GM21737 (cell line): ENCODE measurements around the gene DDB1.
"Not testable (repeated sequence)": the region's sequence is repeated elsewhere in the genome, so short reads cannot be mapped to it uniquely, and the experiment has no call there.

Source experiments
- ATAC-seq: cut with Tn5 transposase; IDR thresholded peaks from one replicate; pipeline ENCODE4 v1.9.1; 2021; ENCODE audit warnings: mild to moderate bottlenecking, moderate library complexity; ENCODE audit not compliant: unreplicated experiment

The DDB1 gene

DNA sequence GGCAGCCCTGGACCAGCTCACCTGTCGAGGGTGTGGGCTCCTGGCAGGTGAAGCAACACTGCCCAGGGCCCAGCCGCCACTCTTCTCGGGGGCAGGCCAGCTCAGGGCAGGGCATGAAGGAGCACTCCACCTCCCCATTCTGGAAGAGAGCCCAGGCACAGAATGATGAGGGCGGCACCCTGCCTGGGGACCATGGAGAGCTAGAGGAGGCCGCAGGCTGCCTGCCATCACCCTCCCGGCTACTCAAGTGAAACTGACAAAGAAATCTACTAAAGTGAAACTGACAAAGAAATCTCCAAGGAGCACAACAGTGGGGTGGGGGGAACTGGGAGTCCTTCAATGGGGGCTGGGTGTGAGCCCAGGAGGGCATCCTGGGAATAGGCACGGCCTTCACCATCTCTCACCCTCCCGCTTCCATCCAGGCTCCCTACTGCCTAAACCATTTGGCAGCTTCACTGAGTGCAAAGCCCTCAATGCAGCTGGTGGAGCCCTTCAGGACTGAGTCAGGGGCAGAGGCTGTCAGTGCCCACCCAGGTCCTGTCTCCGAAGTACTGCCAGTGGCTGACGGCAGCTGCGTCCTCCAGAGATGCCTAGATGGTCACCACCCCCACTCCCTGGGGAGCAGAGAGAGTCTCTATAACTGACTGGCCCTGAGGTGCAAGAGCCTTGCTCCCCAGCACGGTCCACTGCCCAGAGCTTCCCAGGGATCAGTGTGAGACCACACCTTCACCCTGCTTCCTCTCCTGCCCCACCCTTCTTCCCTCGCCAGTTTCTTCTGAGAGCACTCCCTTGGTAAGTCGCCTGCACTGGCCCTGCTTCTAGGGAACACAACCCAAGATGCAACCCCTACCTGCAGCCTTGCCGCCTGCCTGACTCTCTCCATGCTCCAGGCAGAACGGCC lies 59.5 kb downstream of the DDB1 start:
- no peak for ATAC-seq

DNA sequence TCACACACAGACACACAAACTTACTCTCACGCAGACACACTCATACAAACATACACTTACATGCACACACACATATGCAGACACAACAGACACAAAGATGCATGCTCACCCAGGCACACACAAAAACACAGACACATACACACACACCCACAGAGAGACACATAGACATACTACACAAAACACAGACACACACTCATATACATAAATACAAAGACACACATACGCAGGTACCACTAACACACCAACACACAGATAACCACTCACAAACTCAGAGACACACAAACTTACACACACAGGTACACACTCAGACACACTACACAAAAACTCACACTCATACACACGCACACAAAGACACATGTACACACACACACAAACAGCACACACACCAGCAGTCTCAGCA lies 60.2 kb downstream of the DDB1 start:
- ATAC-seq, result no peak

DNA sequence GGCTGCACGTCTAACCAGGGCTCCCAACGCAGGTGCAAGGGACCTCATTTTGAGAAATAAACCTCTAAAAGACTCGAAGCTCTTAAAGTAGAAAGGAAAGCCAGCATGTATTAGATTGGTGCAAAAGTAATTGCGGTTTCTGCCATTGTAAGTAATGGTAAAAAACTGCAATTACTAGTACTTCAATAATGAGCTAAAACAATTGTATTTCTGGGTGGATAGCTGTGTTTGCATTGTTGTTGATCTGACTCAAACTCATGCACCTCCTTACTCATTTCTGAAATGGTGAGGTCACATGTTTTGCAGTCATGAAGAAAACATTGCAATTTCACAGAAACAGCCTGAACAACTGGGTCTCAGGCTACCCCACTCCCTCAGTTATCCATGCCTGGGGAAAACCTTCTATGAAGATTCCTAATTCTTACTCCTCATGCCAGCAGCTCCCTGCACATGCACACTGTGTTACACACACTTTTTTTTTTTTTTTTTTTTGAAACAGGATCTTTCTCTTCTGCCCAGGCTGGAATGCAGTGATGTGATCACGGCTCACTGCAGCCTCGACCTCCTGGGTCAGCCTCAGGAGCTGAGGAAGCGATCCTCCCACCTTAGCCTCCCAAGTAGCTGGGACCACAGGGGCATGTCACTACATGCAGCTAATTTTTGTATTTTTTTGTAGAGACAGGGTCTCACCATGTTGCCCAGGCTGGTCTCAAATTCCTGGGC lies 62.4 kb downstream of the DDB1 start:
- no peak for ATAC-seq

DNA sequence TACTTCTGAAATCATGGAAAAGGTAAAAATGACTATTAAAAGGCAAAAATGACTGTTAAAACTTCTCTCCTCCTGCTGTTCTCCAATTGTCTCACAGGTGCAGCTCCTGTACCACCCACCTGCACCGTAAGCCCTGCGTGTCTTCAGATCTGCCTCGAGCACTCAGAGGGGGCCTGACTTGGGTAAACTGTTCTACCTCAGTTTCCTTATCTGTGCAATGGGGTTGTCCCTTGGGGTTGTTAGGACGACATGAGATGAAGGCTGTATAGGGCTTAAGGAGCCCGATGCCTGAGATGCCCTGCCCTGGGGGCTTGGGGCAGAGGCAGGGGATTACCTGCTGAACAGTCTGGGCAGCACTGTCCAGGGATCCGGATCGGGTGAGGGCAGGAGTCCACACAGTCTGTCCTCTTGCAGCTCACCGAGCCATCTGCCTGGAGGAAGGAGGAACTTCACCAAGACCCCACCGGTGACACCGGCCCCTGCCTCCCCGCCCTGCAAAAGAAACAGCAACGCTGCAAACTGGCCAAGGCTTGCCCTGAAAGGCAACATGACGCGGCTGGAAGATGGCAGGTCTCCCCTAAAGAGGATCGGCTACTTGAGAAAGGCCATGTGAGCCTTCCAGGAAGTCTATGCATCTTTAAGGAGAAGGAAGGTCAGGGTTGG lies 64.2 kb downstream of the DDB1 start:
- no peak for ATAC-seq

DNA sequence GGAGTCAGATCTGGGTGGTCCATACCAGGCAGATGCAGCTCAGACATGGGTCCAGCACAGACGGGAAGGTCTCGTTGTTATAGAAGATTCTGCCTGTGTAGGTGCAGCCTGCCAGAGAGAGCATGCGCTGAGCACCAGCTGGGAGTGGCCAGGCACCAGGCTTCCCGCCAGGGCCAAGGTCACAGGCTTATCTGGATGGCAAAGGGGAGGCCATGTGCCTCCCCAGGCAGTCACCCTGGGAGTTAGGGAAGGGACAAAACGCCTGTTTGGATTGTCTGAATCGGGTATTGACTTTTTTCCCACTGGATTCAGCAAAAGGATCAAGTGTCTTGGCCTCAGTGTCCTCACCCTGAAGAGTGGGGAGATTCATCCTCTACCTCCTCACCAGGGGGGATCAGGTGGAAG lies 65.5 kb downstream of the DDB1 start:
- ATAC-seq, result no peak

DNA sequence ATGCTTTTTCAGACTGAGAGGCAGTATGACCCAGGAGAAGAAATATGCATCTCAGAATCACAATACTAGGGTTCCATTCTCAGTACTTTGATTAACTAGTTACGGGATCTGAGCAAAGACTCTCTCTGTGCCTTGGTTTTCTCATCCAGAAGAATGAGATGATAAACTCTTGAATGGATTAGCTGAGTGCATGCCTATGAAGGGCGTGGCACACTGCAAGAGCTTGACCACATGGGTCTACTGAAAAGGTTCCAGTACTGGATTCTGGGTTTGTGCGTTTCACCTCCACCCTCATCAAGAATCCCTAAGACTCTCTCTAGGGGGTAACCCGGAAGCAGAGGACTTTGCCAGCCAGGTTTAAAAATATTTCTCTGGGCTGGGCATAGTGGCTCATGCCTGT lies 66.3 kb downstream of the DDB1 start:
- ATAC-seq, result no peak

DNA sequence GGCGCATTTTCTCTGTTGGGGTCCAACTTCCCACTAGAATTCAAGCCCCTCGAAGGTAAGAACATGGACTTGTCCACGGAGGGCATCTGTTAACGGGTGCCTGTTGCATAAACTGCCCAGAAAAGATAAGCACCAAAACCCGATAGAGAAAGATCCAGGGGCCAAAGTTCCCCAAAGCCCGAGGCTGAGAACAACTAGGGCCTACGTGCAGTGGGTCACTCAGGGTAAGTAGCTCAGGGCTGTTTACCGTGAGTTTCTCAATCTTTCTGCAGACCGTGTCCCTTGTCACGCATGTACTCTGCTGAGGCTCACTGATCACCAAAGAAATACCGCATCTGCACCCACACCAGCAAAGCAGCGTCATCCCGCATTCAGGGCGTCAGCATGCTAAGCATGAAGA lies 67.5 kb downstream of the DDB1 start:
- ATAC-seq, result no peak

DNA sequence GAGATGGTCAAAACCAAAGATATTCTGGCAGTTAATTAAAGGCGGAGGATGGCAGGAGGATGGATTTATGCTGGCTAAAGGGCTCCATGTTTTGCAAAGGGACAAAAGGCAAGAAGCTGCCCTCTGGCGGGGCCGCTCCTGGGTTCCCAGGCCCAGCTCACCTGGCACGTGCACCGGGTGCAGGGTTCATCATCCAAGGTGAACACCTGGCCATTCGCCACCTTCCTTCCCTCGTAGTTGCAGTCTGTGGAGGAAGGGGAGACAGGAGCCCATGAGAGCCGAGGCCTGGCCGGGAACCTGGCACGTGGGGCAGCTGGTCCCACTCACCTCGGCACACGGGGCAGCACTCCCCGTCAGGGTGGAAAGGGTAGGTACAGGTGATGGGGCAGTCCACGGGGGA lies 68.1 kb downstream of the DDB1 start:
- ATAC-seq, result no peak

DNA sequence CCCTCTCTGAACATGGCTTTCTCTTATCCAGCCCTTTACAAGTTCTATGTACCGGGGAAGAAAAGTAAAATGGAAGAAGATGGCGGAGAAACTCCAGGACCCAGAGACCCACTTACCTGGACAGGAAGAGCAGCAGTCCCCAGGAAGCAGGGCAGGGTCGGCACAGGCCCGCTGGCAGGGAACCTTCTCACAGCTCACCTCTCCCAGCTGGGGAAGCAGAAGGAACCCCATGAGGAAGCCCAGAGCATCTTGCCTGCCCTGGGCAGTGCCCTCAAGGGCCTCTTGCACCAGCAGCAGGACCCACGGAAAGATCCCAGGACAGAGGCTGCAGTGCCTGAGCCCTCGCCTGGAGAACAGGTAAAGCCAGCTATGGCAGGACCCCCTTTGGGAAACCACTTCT lies 68.5 kb downstream of the DDB1 start:
- ATAC-seq, result no peak

DNA sequence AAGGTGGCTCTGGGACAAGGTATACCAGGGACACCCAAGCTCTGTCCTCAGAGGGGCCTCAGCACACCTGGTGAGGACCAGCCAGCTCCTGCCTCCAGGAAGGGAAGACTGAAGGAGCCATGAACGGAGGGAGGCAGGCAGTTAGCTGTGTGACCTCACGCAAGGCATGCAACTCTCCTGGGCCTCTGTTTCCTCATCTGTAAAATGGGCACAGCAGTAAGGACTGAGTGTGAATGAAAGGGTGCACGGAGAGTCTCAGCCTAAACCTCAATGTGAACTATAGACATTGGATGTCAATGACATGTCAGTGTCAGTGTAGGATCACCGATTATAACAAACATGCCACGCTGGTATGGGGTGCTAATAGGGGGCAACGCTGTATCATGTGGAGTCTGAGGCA lies 73.5 kb downstream of the DDB1 start:
- no peak for ATAC-seq

DNA sequence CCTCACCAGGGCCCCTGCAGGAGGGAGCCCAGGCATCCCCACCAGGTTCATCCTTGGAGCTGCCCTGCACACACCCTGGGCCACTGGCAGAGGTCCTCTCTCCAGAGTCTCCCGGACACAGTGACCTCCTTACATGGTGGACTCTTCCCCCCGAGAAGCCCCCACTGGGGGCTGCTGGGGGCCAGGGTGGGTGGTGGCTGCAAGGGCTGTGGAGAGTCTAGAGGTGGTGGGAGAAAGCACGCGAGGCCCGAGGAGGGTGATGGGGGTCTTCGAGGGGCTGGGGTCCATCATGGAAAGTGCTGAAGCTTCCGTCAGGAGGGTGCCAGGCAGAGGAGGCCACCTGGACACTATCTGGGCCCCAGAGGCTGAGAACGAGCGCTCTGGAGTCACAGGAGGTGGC lies 74.4 kb downstream of the DDB1 start:
- ATAC-seq, result no peak

DNA sequence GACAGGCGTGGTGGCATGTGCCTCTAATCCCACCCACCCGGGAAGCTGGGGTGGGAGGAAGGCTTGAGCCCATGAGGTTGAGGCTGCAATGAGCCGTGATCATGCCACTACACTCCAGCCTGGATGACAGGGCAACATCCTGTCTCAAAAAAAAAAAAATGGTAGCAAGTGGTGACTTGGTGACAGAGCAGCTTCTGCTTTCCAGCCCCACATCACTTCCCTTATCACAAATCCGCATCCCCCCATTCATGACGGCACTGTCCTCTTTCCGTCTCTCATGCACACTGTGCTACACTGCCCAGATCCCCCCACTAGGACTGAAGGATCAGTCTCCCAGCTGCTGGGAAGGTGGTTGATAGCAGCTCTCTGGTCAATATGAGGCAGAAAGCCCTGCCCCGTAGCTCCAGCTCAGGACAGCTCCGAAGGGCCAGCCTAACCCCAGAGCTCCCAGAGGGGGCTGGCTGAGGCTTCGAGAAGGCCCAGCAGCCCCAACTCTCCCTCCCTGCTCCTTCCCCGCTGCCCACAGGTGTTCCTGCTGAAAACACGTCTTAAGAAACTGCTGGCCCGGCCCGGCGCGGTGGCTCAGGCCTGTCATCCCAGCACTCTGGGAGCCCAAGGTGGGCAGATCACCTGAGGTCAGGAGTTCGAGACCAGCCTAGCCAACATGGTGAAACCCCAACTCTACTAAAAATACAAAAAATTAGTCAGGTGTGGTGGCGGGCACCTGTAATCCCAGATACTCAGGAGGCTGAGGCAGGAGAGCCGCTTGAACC lies 76.0 kb downstream of the DDB1 start:
- ATAC-seq, result no peak

DNA sequence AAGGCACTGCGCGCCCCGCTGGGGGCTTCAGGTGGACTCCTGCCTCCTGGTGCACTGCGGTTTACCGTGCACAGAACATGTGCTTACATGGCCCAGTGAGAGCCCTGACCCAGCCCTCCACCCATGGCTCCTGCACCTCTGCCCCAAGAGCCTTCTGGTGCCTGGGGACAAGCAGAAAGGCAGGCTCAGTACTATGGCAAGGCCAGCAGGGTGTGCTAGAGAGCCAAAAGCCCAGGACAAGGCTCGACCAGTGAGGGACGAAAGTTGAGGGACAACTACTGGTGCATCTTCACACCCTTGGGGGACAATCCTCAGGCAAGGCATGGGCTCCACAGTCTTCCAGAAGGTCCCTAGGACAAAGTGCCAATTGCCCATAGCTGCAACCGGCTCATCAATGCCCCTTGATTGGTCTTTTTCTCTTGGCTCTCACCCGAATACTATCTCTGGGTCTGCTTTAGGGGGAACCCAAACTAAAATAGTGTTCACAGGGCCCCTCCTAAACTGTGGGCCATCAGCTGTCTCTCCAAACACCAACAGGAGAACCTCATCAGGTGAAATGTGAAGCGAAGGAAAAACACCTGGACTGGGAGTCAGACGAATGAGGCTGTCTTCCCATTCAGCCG lies 78.4 kb downstream of the DDB1 start:
- ATAC-seq, result peak; percentile 83

DNA sequence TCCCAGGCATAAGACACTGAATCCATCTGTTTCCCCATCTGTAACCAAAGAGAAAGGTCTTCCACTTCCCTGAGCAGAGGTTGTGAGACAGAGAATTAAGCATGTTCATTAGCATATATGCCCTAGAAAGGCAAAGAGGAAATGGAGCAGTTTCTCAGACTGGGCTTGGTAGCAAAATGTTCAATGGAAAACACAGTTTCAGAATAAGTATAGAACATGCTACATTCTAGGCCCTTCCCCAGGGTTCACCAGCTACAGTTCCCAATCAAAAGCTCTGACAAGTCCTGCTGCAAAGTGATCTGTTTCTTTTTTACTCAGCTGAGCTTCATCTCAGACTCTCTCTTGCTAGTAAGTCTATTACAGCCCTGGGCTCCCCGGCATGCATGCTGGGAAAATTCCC lies 80.6 kb downstream of the DDB1 start:
- not testable (repeated sequence) for ATAC-seq

DNA sequence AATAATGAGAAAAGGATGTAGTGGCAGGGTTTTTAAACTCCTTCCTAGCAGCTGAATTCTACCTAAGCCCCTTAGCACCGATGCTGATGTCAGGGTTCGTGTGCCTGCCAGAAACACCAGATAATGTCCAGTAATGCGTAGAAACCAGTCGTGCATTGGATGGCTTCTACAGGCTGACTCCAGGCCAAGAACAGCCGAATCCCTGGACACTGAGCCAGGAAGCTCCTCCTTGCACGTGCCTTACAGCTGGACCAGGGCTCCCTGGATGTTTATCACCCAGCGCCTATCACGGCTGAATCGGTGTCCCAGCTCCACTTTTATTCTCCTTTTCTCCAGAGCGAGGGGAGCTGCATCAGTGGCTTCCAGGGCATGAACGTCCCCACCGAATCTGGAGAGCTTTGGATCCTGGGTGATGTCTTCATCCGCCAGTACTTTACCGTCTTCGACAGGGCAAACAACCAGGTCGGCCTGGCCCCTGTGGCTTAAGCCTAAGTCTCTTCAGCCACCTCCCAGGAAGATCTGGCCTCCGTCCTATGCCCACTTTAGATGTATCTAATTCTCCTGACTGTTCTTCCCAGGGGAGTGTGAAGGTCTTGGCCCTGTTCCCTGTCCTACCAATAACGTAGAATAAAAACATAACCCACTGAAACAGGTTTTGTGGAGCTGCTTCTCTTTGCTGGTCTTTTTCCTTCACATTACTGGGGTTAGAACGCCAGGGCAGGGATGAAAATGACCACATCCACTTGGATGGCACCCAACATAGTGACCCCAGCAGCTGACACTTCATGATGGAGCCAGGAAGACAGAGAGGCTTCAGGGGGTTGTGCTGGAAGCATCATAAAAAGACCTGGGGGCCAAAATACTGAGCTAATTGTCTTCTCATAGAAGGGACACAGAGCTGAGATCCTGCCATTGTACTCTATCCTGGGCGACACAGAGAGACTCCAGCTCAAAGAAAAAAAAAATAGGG lies 81.8 kb downstream of the DDB1 start:
- not testable (repeated sequence) for ATAC-seq
